Neural crest cell (in vitro differentiated cells): Measurements from ENCODE around the gene APBB2. TPM values are rescaled to one million over a fixed set of nuclear protein-coding genes. Genes with fewer than 3 reads are reported as not detected.

Experiments
- DNase-seq: peaks from one replicate; pipeline ENCODE4 v3.0.0; 2021; ENCODE audit warnings: low read depth, mixed read lengths, low spot score
- H3K27ac Mint-ChIP-seq: one replicate; pipeline ENCODE4 v1.8.0; 2021; ENCODE audit warnings: mild to moderate bottlenecking, mixed read lengths; ENCODE audit not compliant: unreplicated experiment
- H3K27me3 Mint-ChIP-seq: 2 replicates; pipeline ENCODE4 v1.8.0; 2021; ENCODE audit warnings: low read depth, mild to moderate bottlenecking, mixed read lengths
- H3K36me3 Mint-ChIP-seq: 2 replicates; pipeline ENCODE4 v1.8.0; 2021; ENCODE audit warnings: low read depth, mild to moderate bottlenecking, mixed read lengths
- H3K4me1 Mint-ChIP-seq: 2 replicates; pipeline ENCODE4 v1.8.0; 2021; ENCODE audit warnings: mixed read lengths
- H3K4me3 Mint-ChIP-seq: one replicate; pipeline ENCODE4 v1.8.0; 2021; ENCODE audit warnings: mild to moderate bottlenecking, mixed read lengths
- H3K9me3 Mint-ChIP-seq: 2 replicates; pipeline ENCODE4 v1.8.0; 2021; ENCODE audit warnings: mixed read lengths
- CTCF ChIP-seq: fragments of 200-600 bp; sonication (generic); conservative IDR thresholded peaks from 2 replicates; pipeline ENCODE4 v1.5.0; 2021; ENCODE audit warnings: antibody characterized with exemption, mild to moderate bottlenecking
- total RNA-seq: library from RNA; stranded (reverse); gene quantifications from 2 replicates; pipeline ENCODE4 v1.2.1, GENCODE V29; 2021

The APBB2 gene
- total RNA-seq, 1 donor from 2014 or later: 68.5 TPM

- TF ChIP-seq CTCF: no peak
- Mint-ChIP-seq H3K9me3 (no peaks in the 10 kb centered on the region), H3K36me3 (peaks cover 5% of the 10 kb centered on the region), H3K4me1 (peaks cover 23% of the 10 kb centered on the region), H3K27ac (no peak overlapping the region), H3K4me3 (no peak overlapping the region), H3K27me3 (no peaks in the 10 kb centered on the region)
- DNase-seq: no peak
Observed at GRCh38 chr4:41133454-41134018, 80.8 kb downstream of the APBB2 start.

DNA sequence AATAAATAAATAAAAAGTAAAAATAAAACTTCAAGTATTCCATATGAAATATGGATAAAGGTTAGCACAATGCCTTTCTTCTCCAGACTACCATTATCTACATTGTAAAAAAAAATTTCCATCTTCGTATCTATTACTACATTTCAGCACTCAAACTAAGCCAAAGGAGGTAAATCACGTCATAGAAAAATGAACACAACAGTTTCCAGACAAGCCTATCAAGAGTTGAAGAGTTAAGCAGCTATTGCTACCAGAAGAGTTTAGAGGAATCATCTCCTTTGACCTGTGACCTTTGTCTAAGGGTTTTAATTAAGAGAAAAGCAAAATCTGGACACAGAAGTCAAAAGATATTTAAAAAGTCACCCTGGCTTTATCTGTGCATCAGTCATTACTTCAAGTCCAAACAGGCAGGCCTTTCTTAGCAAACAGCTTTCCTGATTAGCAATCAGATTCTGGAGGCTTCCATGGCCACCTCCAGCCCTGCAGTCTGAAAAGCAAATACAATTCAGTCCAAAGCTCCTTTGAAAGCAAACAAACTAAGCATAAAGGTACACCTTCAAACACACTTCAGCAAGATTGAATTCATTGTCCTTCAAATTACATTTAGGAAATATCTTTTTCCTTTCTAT, 82.2 kb downstream of the APBB2 start:
- TF ChIP-seq CTCF: no peak
- H3K4me3 Mint-ChIP-seq: no peak overlapping the region

GRCh38 chr4:41129936-41130440, 84.4 kb downstream of the APBB2 start:
- H3K27ac Mint-ChIP-seq: no peak overlapping the region
- no peak for TF ChIP-seq CTCF

More for the DNA sequence above, 82.2 kb downstream of the APBB2 start:
- no peaks in the 10 kb centered on the region for H3K9me3 Mint-ChIP-seq
- peaks cover under 1% of the 10 kb centered on the region for H3K36me3 Mint-ChIP-seq
- DNase-seq: no peak
- no peaks in the 10 kb centered on the region for H3K27me3 Mint-ChIP-seq
- H3K27ac Mint-ChIP-seq: no peak overlapping the region
- H3K4me1 Mint-ChIP-seq: peaks cover 23% of the 10 kb centered on the region

GRCh38 chr4:41129128-41129754, 85.1 kb downstream of the APBB2 start:
- DNase-seq: no peak
- TF ChIP-seq CTCF: no peak
- no peak overlapping the region for H3K4me3 Mint-ChIP-seq
- peaks cover 23% of the 10 kb centered on the region for H3K4me1 Mint-ChIP-seq
- H3K27ac Mint-ChIP-seq: no peak overlapping the region
- no peaks in the 10 kb centered on the region for H3K9me3 Mint-ChIP-seq
- H3K36me3 Mint-ChIP-seq: no peaks in the 10 kb centered on the region
- H3K27me3 Mint-ChIP-seq: no peaks in the 10 kb centered on the region

More at GRCh38 chr4:41129936-41130440, 84.4 kb downstream of the APBB2 start:
- Mint-ChIP-seq H3K9me3 (no peaks in the 10 kb centered on the region), H3K4me1 (peaks cover 23% of the 10 kb centered on the region), H3K4me3 (no peak overlapping the region), H3K27me3 (no peaks in the 10 kb centered on the region), H3K36me3 (no peaks in the 10 kb centered on the region)
- no peak for DNase-seq

GRCh38 chr4:41125558-41126311, 88.6 kb downstream of the APBB2 start:
- DNase-seq: no peak
- no peaks in the 10 kb centered on the region for H3K27me3 Mint-ChIP-seq
- H3K4me3 Mint-ChIP-seq: no peak overlapping the region
- no peak for TF ChIP-seq CTCF
- H3K27ac Mint-ChIP-seq: no peak overlapping the region
- no peaks in the 10 kb centered on the region for H3K36me3 Mint-ChIP-seq
- H3K4me1 Mint-ChIP-seq: peaks cover 24% of the 10 kb centered on the region
- H3K9me3 Mint-ChIP-seq: no peaks in the 10 kb centered on the region
